IPS-15b (cell line): ENCODE data around the gene MYO1B.

ENCODE experiments used
- H3K27me3 ChIP-seq: one replicate; pipeline ENCODE4 v1.6.1; 2013; ENCODE audit warnings: low read length; ENCODE audit not compliant: control insufficient read depth, insufficient read depth
- H3K36me3 ChIP-seq: one replicate; pipeline ENCODE4 v1.6.1; 2013; ENCODE audit warnings: low read length; ENCODE audit not compliant: control insufficient read depth, insufficient read depth
- H3K4me1 ChIP-seq: one replicate; pipeline ENCODE4 v1.6.1; 2013; ENCODE audit warnings: mild to moderate bottlenecking, low read length; ENCODE audit not compliant: control insufficient read depth, insufficient read depth
- H3K4me3 ChIP-seq: one replicate; pipeline ENCODE4 v1.5.1; 2013; ENCODE audit warnings: low read depth, low read length
- H3K9ac ChIP-seq: one replicate; pipeline ENCODE4 v1.6.1; 2013; ENCODE audit warnings: low read depth, mild to moderate bottlenecking, low read length
- H3K9me3 ChIP-seq: one replicate; pipeline ENCODE4 v1.6.1; 2013; ENCODE audit warnings: mild to moderate bottlenecking, low read length; ENCODE audit not compliant: control insufficient read depth, insufficient read depth

The MYO1B gene

DNA sequence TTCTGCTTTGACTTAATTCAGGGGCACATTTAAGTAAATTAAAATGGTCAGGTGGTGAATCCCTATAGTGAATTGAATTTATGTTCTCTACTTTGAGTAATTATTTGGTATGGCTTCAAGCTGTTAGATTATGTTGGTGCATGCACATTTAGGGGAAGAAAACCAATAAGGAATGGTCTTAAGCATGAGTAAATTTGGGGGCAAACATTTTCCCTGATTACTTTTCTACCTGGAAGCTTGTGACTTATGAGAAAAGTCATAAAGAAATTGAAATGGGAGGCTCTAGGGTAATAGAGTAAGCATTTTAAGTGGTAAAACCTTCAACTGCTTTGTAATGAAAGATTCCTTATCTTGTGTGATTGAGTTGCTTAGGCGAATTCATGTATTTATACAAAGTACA lies 112.5 kb downstream of the MYO1B start:
- no peak overlapping the region for H3K9ac ChIP-seq
- H3K4me1 ChIP-seq = no peaks in the 10 kb centered on the region
- H3K36me3 ChIP-seq = no peaks in the 10 kb centered on the region
- H3K4me3 ChIP-seq = no peak overlapping the region
- H3K27me3 ChIP-seq = no peaks in the 10 kb centered on the region
- no peaks in the 10 kb centered on the region for H3K9me3 ChIP-seq

GRCh38 chr2:191358325-191359025 lies 113.3 kb downstream of the MYO1B start:
- no peaks in the 10 kb centered on the region for H3K36me3 ChIP-seq
- no peak overlapping the region for H3K4me3 ChIP-seq
- H3K4me1 ChIP-seq = no peaks in the 10 kb centered on the region
- no peaks in the 10 kb centered on the region for H3K9me3 ChIP-seq
- H3K27me3 ChIP-seq = no peaks in the 10 kb centered on the region
- no peak overlapping the region for H3K9ac ChIP-seq

GRCh38 chr2:191359133-191359532 lies 113.9 kb downstream of the MYO1B start:
- Histone ChIP-seq H3K4me3 (no peak overlapping the region), H3K4me1 (no peaks in the 10 kb centered on the region), H3K9ac (no peak overlapping the region), H3K36me3 (no peaks in the 10 kb centered on the region), H3K9me3 (no peaks in the 10 kb centered on the region), H3K27me3 (no peaks in the 10 kb centered on the region)

DNA sequence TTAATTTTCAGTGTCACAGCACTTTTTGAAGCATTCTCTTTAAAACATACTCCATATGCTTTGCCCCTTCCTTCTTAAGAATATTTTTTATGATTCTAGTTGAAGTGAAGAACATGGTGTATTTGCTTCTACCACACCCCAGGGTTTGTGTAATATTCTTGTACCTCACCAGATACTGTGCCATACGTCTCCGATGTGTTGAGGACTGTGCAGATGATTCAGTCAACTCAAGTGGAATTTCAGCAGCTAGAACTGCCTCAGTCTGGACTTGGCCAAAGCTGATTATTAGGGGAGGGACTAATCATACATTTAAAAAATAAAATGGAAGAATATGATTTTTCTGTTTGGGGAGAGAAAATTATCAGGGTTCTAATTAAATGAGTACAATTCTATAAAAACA lies 115.7 kb downstream of the MYO1B start:
- Histone ChIP-seq H3K27me3 (no peaks in the 10 kb centered on the region), H3K9me3 (no peaks in the 10 kb centered on the region), H3K4me3 (no peak overlapping the region), H3K4me1 (no peaks in the 10 kb centered on the region), H3K36me3 (no peaks in the 10 kb centered on the region), H3K9ac (no peak overlapping the region)

DNA sequence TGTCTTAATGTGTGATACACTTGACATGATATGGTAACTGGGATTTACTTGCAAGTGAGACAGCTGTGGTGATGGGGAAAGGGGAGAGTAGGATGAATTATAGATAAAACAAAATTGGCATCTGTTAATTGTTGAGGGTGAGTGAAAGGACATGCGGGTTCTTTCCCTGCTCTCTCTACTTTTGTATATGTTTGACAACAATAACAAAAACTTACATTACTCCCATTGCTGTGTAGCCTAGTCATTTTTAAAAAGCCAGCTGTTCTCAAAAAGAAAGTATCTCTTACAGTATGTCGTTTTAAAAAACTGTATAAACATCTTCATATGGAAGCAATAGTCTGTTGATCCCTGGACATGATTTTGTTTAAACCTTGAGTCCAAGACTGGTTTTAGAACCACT lies 117.6 kb downstream of the MYO1B start:
- no peaks in the 10 kb centered on the region for H3K27me3 ChIP-seq
- no peak overlapping the region for H3K4me3 ChIP-seq
- H3K9ac ChIP-seq = no peak overlapping the region
- H3K4me1 ChIP-seq = no peaks in the 10 kb centered on the region
- no peaks in the 10 kb centered on the region for H3K9me3 ChIP-seq
- no peaks in the 10 kb centered on the region for H3K36me3 ChIP-seq

DNA sequence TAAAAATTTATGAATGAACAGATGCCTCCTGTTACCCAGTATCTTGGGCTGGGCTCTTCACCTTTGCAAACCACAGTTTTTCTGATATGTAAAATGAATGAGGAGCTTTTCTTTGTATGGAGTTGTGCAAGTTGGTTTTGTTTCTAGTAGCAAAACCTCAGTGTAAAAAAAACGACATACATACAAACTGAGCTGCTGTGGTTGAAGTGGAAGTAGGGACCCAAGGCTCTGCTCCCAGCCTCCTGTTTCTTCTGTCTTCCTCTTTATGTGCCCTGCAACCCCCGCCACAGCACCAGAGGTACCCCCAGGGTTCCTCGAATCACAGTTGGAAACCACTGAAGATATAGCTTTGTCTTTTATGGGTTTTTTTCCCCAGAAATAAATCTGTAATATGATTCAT lies 118.1 kb downstream of the MYO1B start:
- Histone ChIP-seq H3K27me3 (no peaks in the 10 kb centered on the region), H3K4me3 (no peak overlapping the region), H3K36me3 (no peaks in the 10 kb centered on the region)

DNA sequence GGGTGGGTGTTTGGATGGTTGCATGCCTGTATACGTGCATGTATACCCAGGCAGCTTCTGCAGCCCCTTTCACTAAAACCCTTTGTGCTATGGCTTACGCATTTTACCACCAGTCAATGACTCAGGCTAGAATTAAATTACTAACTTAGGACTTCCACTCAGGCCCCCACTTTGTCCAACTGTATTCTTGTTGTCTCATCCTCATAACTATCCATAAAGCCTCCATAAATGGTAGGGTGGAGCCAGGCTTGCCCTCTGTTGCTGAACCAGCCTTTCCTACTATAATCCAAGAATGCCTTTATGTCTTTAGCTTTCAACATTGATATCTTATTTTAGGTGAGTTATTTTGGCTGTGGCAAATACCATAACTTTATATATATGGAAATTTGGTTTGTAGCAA lies 119.9 kb downstream of the MYO1B start:
- no peaks in the 10 kb centered on the region for H3K9me3 ChIP-seq
- H3K4me1 ChIP-seq = no peaks in the 10 kb centered on the region
- H3K27me3 ChIP-seq = no peaks in the 10 kb centered on the region
- H3K36me3 ChIP-seq = no peaks in the 10 kb centered on the region
- no peak overlapping the region for H3K4me3 ChIP-seq
- no peak overlapping the region for H3K9ac ChIP-seq

More for the DNA sequence above, 118.1 kb downstream of the MYO1B start:
- H3K9me3 ChIP-seq = no peaks in the 10 kb centered on the region
- no peak overlapping the region for H3K9ac ChIP-seq
- H3K4me1 ChIP-seq = no peaks in the 10 kb centered on the region

DNA sequence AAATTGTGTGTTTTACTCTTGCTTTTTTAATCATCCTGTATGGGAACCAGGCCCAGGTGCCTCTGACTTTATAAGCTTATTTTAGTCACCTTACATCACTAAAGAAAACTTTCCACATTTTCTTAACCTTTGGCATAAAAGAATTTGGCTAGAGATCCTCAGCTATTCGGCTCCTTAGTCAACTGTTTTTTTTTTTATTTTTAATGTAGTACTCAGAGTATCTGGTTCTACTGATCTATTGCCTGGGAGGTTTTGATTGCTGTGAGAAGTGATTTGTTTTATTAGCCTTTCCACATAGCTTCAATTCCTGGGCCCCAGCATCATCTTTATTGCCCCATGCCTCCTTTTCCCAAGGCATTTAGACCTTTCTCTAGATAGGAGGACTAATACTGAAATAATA lies 121.0 kb downstream of the MYO1B start:
- no peak overlapping the region for H3K4me3 ChIP-seq
- no peaks in the 10 kb centered on the region for H3K9me3 ChIP-seq
- H3K27me3 ChIP-seq = no peaks in the 10 kb centered on the region
- H3K9ac ChIP-seq = no peak overlapping the region
- no peaks in the 10 kb centered on the region for H3K36me3 ChIP-seq
- no peaks in the 10 kb centered on the region for H3K4me1 ChIP-seq

- H3K4me3 ChIP-seq = no peak overlapping the region
- H3K4me1 ChIP-seq = no peaks in the 10 kb centered on the region
- no peaks in the 10 kb centered on the region for H3K9me3 ChIP-seq
- H3K9ac ChIP-seq = no peak overlapping the region
- H3K36me3 ChIP-seq = no peaks in the 10 kb centered on the region
- no peaks in the 10 kb centered on the region for H3K27me3 ChIP-seq
Observed at GRCh38 chr2:191369034-191369433, 123.8 kb downstream of the MYO1B start.

GRCh38 chr2:191374366-191374765 lies 129.2 kb downstream of the MYO1B start:
- Histone ChIP-seq H3K4me1 (no peaks in the 10 kb centered on the region), H3K27me3 (no peaks in the 10 kb centered on the region), H3K36me3 (no peaks in the 10 kb centered on the region), H3K9me3 (no peaks in the 10 kb centered on the region), H3K4me3 (no peak overlapping the region), H3K9ac (no peak overlapping the region)

- H3K36me3 ChIP-seq = no peaks in the 10 kb centered on the region
- H3K9me3 ChIP-seq = no peaks in the 10 kb centered on the region
- H3K9ac ChIP-seq = no peak overlapping the region
- H3K27me3 ChIP-seq = no peaks in the 10 kb centered on the region
- H3K4me3 ChIP-seq = no peak overlapping the region
- H3K4me1 ChIP-seq = no peaks in the 10 kb centered on the region
Observed at GRCh38 chr2:191374939-191375338, 129.7 kb downstream of the MYO1B start.

- Histone ChIP-seq H3K9me3 (no peaks in the 10 kb centered on the region), H3K4me1 (no peaks in the 10 kb centered on the region), H3K4me3 (no peak overlapping the region), H3K9ac (no peak overlapping the region), H3K36me3 (no peaks in the 10 kb centered on the region), H3K27me3 (no peaks in the 10 kb centered on the region)
Observed at GRCh38 chr2:191376981-191377629, 131.9 kb downstream of the MYO1B start.
